NOMO-1 treated with DMSO at 0.1 percent for 48 hours (cell line): ENCODE data around the gene PLEKHA8.

Experiments
- DNase-seq: peaks from one replicate; lab custom pipeline; 2025; ENCODE audit not compliant: unreplicated experiment; lab: John Stamatoyannopoulos, UW

Gene PLEKHA8

GRCh38 chr7:30062587-30062986 is 34.4 kb downstream of the PLEKHA8 start:
- DNase-seq: peak; percentile 28

- no peak for DNase-seq
Measured at GRCh38 chr7:30065746-30066145, 37.5 kb downstream of the PLEKHA8 start.

- no peak for DNase-seq
Measured at GRCh38 chr7:30066687-30067086, 38.5 kb downstream of the PLEKHA8 start.

- no peak for DNase-seq
Measured at GRCh38 chr7:30068117-30068516, 39.9 kb downstream of the PLEKHA8 start.

- DNase-seq: no peak
Measured at GRCh38 chr7:30069096-30069867, 41.1 kb downstream of the PLEKHA8 start.

GRCh38 chr7:30070052-30070451 is 41.8 kb downstream of the PLEKHA8 start:
- DNase-seq: no peak

GRCh38 chr7:30072735-30073134 is 44.5 kb downstream of the PLEKHA8 start:
- no peak for DNase-seq

GRCh38 chr7:30074422-30075030 is 46.3 kb downstream of the PLEKHA8 start:
- DNase-seq: peak; percentile 30

- DNase-seq: no peak
Measured at GRCh38 chr7:30076411-30076810, 48.2 kb downstream of the PLEKHA8 start.

- DNase-seq: no peak
Measured at GRCh38 chr7:30078280-30078679, 50.1 kb downstream of the PLEKHA8 start.

- DNase-seq: no peak
Measured at GRCh38 chr7:30079880-30080279, 51.7 kb downstream of the PLEKHA8 start.

GRCh38 chr7:30080818-30081217 is 52.6 kb downstream of the PLEKHA8 start:
- DNase-seq: no peak

- DNase-seq: no peak
Measured at GRCh38 chr7:30082686-30083085, 54.5 kb downstream of the PLEKHA8 start.

- DNase-seq: no peak
Measured at GRCh38 chr7:30083334-30083733, 55.1 kb downstream of the PLEKHA8 start.

GRCh38 chr7:30084212-30084611 is 56.0 kb downstream of the PLEKHA8 start:
- DNase-seq: no peak

GRCh38 chr7:30086529-30086928 is 58.3 kb downstream of the PLEKHA8 start:
- DNase-seq: no peak

GRCh38 chr7:30087371-30087770 is 59.2 kb downstream of the PLEKHA8 start:
- no peak for DNase-seq

- no peak for DNase-seq
Measured at GRCh38 chr7:30088362-30088761, 60.1 kb downstream of the PLEKHA8 start.

- DNase-seq: no peak
Measured at GRCh38 chr7:30090111-30090510, 61.9 kb downstream of the PLEKHA8 start.

GRCh38 chr7:30091491-30091912 is 63.3 kb downstream of the PLEKHA8 start:
- no peak for DNase-seq

- no peak for DNase-seq
Measured at GRCh38 chr7:30091987-30092386, 63.8 kb downstream of the PLEKHA8 start.

- no peak for DNase-seq
Measured at GRCh38 chr7:30093420-30093952, 65.3 kb downstream of the PLEKHA8 start.
